ENCODE data around the gene IPP. TPM values are rescaled to one million over a fixed set of nuclear protein-coding genes. Genes with fewer than 3 reads are reported as not detected.

The IPP gene
- 6.7 and 9.0 TPM in 2 replicates for total RNA-seq

GRCh38 chr1:45750298-45751038 is at the start of gene IPP:
Gene IPP, minus strand, starts transcription at chr1:45750653. Its CDS starts 4,242 bp downstream, at chr1:45746411.
- peak; percentile 89 for DNase-seq (ENCODE audit: low read depth)
- Histone ChIP-seq H3K36me3 (ENCODE audit: control insufficient read depth, insufficient read depth, low read length) (no peaks in the 10 kb centered on the region), H3K4me3 (ENCODE audit: low read depth, low read length) (peak within 1 kb of the TSS; percentile 60), H3K27me3 (ENCODE audit: control insufficient read depth, insufficient read depth, low read length) (no peaks in the 10 kb centered on the region)
- no peak for TF ChIP-seq CTCF (IDR thresholded peaks at IDR 0.05; ENCODE audit: insufficient read depth, low read length, poor library complexity, severe bottlenecking)

- Histone ChIP-seq H3K36me3 (ENCODE audit: control insufficient read depth, insufficient read depth, low read length) (no peaks in the 10 kb centered on the region), H3K4me3 (ENCODE audit: low read depth, low read length) (no peak overlapping the region), H3K27me3 (ENCODE audit: control insufficient read depth, insufficient read depth, low read length) (no peaks in the 10 kb centered on the region)
- TF ChIP-seq CTCF (IDR thresholded peaks at IDR 0.05; ENCODE audit: insufficient read depth, low read length, poor library complexity, severe bottlenecking): no peak
- DNase-seq (ENCODE audit: low read depth): no peak
Observed at GRCh38 chr1:45796946-45797345, 46.5 kb upstream of the IPP start.

- DNase-seq (ENCODE audit: low read depth): no peak
- no peak for TF ChIP-seq CTCF (IDR thresholded peaks at IDR 0.05; ENCODE audit: insufficient read depth, low read length, poor library complexity, severe bottlenecking)
- no peaks in the 10 kb centered on the region for H3K27me3 ChIP-seq (ENCODE audit: control insufficient read depth, insufficient read depth, low read length)
- H3K36me3 ChIP-seq (ENCODE audit: control insufficient read depth, insufficient read depth, low read length): no peaks in the 10 kb centered on the region
- H3K4me3 ChIP-seq (ENCODE audit: low read depth, low read length): no peak overlapping the region
Observed at GRCh38 chr1:45796381-45796780, 45.9 kb upstream of the IPP start.

GRCh38 chr1:45793942-45794604 is 43.6 kb upstream of the IPP start:
- H3K36me3 ChIP-seq (ENCODE audit: control insufficient read depth, insufficient read depth, low read length): no peaks in the 10 kb centered on the region
- no peaks in the 10 kb centered on the region for H3K27me3 ChIP-seq (ENCODE audit: control insufficient read depth, insufficient read depth, low read length)
- no peak for DNase-seq (ENCODE audit: low read depth)
- peak; percentile 1 for TF ChIP-seq CTCF (IDR thresholded peaks at IDR 0.05; ENCODE audit: insufficient read depth, low read length, poor library complexity, severe bottlenecking)
- no peak overlapping the region for H3K4me3 ChIP-seq (ENCODE audit: low read depth, low read length)

GRCh38 chr1:45792744-45793143 is 42.3 kb upstream of the IPP start:
- H3K4me3 ChIP-seq (ENCODE audit: low read depth, low read length): no peak overlapping the region
- no peaks in the 10 kb centered on the region for H3K27me3 ChIP-seq (ENCODE audit: control insufficient read depth, insufficient read depth, low read length)
- no peaks in the 10 kb centered on the region for H3K36me3 ChIP-seq (ENCODE audit: control insufficient read depth, insufficient read depth, low read length)
- no peak for DNase-seq (ENCODE audit: low read depth)
- no peak for TF ChIP-seq CTCF (IDR thresholded peaks at IDR 0.05; ENCODE audit: insufficient read depth, low read length, poor library complexity, severe bottlenecking)
